HFF-Myc (cell line): ENCODE data around the gene DDX28.

Experiments used
- DNase-seq: peaks from one replicate; pipeline ENCODE4 v3.0.0-alpha.2; 2011; ENCODE audit warnings: low read depth; ENCODE audit errors: extremely low read depth
- H3K4me3 ChIP-seq: replicated peaks from 2 replicates; pipeline ENCODE4 v1.5.1; 2011; ENCODE audit warnings: low read depth, mild to moderate bottlenecking, control low read depth, low read length
- CTCF ChIP-seq: IDR thresholded peaks from 2 replicates; pipeline ENCODE4 v1.5.1; 2012; ENCODE audit warnings: mild to moderate bottlenecking, low read depth, low read length, control low read depth; ENCODE audit errors: missing control alignments

The DDX28 gene

GRCh38 chr16:67986949-67987348 is 36.1 kb downstream of the DDX28 start:
- TF ChIP-seq CTCF = no peak
- DNase-seq = no peak
- no peak overlapping the region for H3K4me3 ChIP-seq

- no peak overlapping the region for H3K4me3 ChIP-seq
- DNase-seq = no peak
- TF ChIP-seq CTCF = no peak
These were observed 40.9 kb downstream of the DDX28 start for GRCh38 chr16:67982011-67982696.

GRCh38 chr16:67979955-67980678 is 42.9 kb downstream of the DDX28 start, which contains the start of gene DPEP3:
DPEP3 (minus strand) TSS chr16:67980499; CDS start chr16:67980380, 119 bp downstream.
- TF ChIP-seq CTCF = peak; percentile 24
- DNase-seq = no peak
- H3K4me3 ChIP-seq = no peak within 1 kb of the TSS

- TF ChIP-seq CTCF = no peak
- DNase-seq = no peak
- no peak overlapping the region for H3K4me3 ChIP-seq
These were observed 45.4 kb downstream of the DDX28 start for GRCh38 chr16:67977469-67978227.

- TF ChIP-seq CTCF = no peak
- no peak overlapping the region for H3K4me3 ChIP-seq
- no peak for DNase-seq
These were observed 46.0 kb downstream of the DDX28 start for GRCh38 chr16:67977005-67977404.

DNA sequence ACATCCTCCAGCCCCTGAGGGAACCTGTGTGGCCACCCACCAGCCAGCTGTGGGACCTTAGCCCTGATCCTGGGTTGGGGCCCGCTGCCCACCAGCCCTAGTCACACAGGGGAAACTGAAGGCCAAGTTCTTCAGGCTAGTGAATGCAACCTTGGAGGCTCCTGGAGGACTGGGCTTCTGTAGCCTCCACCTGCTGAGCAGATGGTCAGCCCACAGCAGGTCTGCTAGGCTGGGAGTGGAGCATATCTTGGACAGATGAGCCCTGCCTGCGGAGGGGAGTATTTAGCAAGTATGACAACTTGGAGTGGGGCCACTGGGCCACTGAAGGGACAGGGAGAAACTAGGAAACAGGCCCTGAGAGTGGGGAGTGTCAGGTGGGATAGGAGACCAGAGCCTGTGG is 46.8 kb downstream of the DDX28 start:
- DNase-seq = no peak
- no peak overlapping the region for H3K4me3 ChIP-seq
- TF ChIP-seq CTCF = no peak
